Ishikawa (cell line): ENCODE results near the gene HDLBP.

Experiments
- CREB1 ChIP-seq: IDR thresholded peaks from 2 replicates; pipeline ENCODE4 v1.6.1; 2012; ENCODE audit warnings: low read depth
- EGR1 ChIP-seq: IDR thresholded peaks from 2 replicates; pipeline ENCODE4 v1.6.1; 2012
- EP300 ChIP-seq: IDR thresholded peaks from 2 replicates; pipeline ENCODE4 v1.6.1; 2012; ENCODE audit warnings: borderline replicate concordance
- FOXM1 ChIP-seq: IDR thresholded peaks from 2 replicates; pipeline ENCODE4 v1.6.1; 2012; ENCODE audit warnings: low read depth, borderline replicate concordance
- MAX ChIP-seq: IDR thresholded peaks from 2 replicates; pipeline ENCODE4 v1.6.1; 2012
- RAD21 ChIP-seq: IDR thresholded peaks from 2 replicates; pipeline ENCODE4 v1.6.1; 2012; ENCODE audit warnings: low read depth
- REST ChIP-seq: IDR thresholded peaks from 2 replicates; pipeline ENCODE4 v1.6.1; 2012; ENCODE audit warnings: low read depth, mild to moderate bottlenecking
- TAF1 ChIP-seq: IDR thresholded peaks from 2 replicates; pipeline ENCODE4 v1.6.1; 2012; ENCODE audit warnings: low read depth, mild to moderate bottlenecking
- YY1 ChIP-seq: IDR thresholded peaks from 2 replicates; pipeline ENCODE4 v1.6.1; 2012; ENCODE audit warnings: low read depth

GRCh38 chr2:241211276-241211675, 104.2 kb downstream of the HDLBP start:
- TF ChIP-seq FOXM1 (no peak), MAX (no peak), REST (no peak), YY1 (no peak), TAF1 (no peak), RAD21 (peak; percentile 13; the same call in 1 of the 2 replicates), EGR1 (no peak), EP300 (no peak), CREB1 (no peak)
